Endodermal cell (in vitro differentiated cells): ENCODE measurements around the gene USP24. TPM values are rescaled to one million over a fixed set of nuclear protein-coding genes. Genes with fewer than 3 reads are reported as not detected.

Source experiments
- DNase-seq: peaks from one replicate; pipeline ENCODE4 v3.0.0-alpha.2; 2017
- H3K27ac ChIP-seq: 2 replicates; pipeline ENCODE4 v1.5.1; 2013; ENCODE audit warnings: mild to moderate bottlenecking, low read depth, low read length, moderate library complexity
- H3K27me3 ChIP-seq: 2 replicates; pipeline ENCODE4 v1.6.1; 2013; ENCODE audit warnings: mild to moderate bottlenecking, low read length, moderate library complexity; ENCODE audit not compliant: insufficient read depth, control insufficient read depth, poor library complexity, severe bottlenecking
- H3K36me3 ChIP-seq: 2 replicates; pipeline ENCODE4 v1.7.0; 2013; ENCODE audit warnings: mild to moderate bottlenecking, low read length, moderate library complexity; ENCODE audit not compliant: control insufficient read depth, insufficient read depth
- H3K4me1 ChIP-seq: one replicate; pipeline ENCODE4 v1.7.0; 2013; ENCODE audit warnings: low read length; ENCODE audit not compliant: control insufficient read depth, insufficient read depth
- H3K4me3 ChIP-seq: 2 replicates; pipeline ENCODE4 v1.5.1; 2013; ENCODE audit warnings: mild to moderate bottlenecking, low read length, moderate library complexity
- H3K9ac ChIP-seq: 2 replicates; pipeline ENCODE4 v1.6.1; 2013; ENCODE audit warnings: mild to moderate bottlenecking, low read length, moderate library complexity; ENCODE audit not compliant: poor library complexity, severe bottlenecking; ENCODE audit errors: extremely low read depth
- H3K9me3 ChIP-seq: 2 replicates; pipeline ENCODE4 v1.6.1; 2013; ENCODE audit warnings: mild to moderate bottlenecking, low read length, moderate library complexity; ENCODE audit not compliant: control insufficient read depth
- H3K27ac Mint-ChIP-seq: 2 replicates; pipeline ENCODE4 v1.8.0; 2020; ENCODE audit warnings: mixed read lengths
- H3K27me3 Mint-ChIP-seq: 2 replicates; pipeline ENCODE4 v1.8.0; 2021; ENCODE audit warnings: mild to moderate bottlenecking, mixed read lengths; ENCODE audit not compliant: insufficient read depth
- H3K36me3 Mint-ChIP-seq: 2 replicates; pipeline ENCODE4 v1.8.0; 2020; ENCODE audit warnings: low read depth, mixed read lengths
- H3K4me1 Mint-ChIP-seq: 2 replicates; pipeline ENCODE4 v1.8.0; 2020; ENCODE audit warnings: mixed read lengths
- H3K4me3 Mint-ChIP-seq: 2 replicates; pipeline ENCODE4 v1.8.0; 2020; ENCODE audit warnings: mild to moderate bottlenecking, moderate library complexity, mixed read lengths
- H3K9me3 Mint-ChIP-seq: 2 replicates; pipeline ENCODE4 v1.8.0; 2020; ENCODE audit warnings: mild to moderate bottlenecking, mixed read lengths
- CTCF ChIP-seq: fragments of 200-600 bp; sonication (generic); conservative IDR thresholded peaks from 2 replicates; pipeline ENCODE4 v1.5.0; 2021; ENCODE audit warnings: antibody characterized with exemption, mild to moderate bottlenecking
- WGBS, 2 experiments: methylation state at CpG; one replicate each; pipeline versions ENCODE4 v1.1.5 to v1.1.7; 2013; ENCODE audit warnings: missing lambda C conversion rate in 2 of 2, mixed read lengths in 1 of 2; ENCODE audit not compliant: insufficient coverage in 1 of 2, insufficient read length in 1 of 2; 5-methylcytosine and 5-hydroxymethylcytosine counted together
- total RNA-seq, 2 donors: library from RNA; stranded (reverse); fragmentation: NEBNext Ultra II Directional in 1 of 2; extraction: Animal tissue kit (Norgen Biotek cat#: 25700) in 1 of 2; gene quantifications; 2 replicates in 1 of 2; 3 replicates in 1 of 2; pipeline ENCODE4 v1.2.1, GENCODE V29; 2021

Gene USP24
- total RNA-seq, 2 donors from 2014 or later, result 68.2 to 71.5 TPM

- Histone ChIP-seq H3K9ac (no peak overlapping the region), H3K27ac (no peak overlapping the region), H3K9me3 (no peaks in the 10 kb centered on the region), H3K4me1 (peaks cover 8% of the 10 kb centered on the region), H3K36me3 (no peaks in the 10 kb centered on the region), H3K4me3 (no peak overlapping the region), H3K27me3 (peaks cover 11% of the 10 kb centered on the region)
- Mint-ChIP-seq H3K4me3 (no peak overlapping the region), H3K27me3 (peaks cover 20% of the 10 kb centered on the region), H3K4me1 (peaks cover 23% of the 10 kb centered on the region), H3K36me3 (peaks cover 49% of the 10 kb centered on the region), H3K9me3 (no peaks in the 10 kb centered on the region), H3K27ac (no peak overlapping the region)
- DNase-seq, result no peak
- TF ChIP-seq CTCF, result no peak
- 96 to 97% methylated on average over 3 to 10 of the region's 10 CpGs for WGBS, 2 experiments
Observed at GRCh38 chr1:55045430-55045829, 169.7 kb downstream of the USP24 start.

- Histone ChIP-seq H3K9ac (no peak overlapping the region), H3K27ac (no peak overlapping the region), H3K27me3 (peaks cover 17% of the 10 kb centered on the region), H3K36me3 (no peaks in the 10 kb centered on the region), H3K9me3 (no peaks in the 10 kb centered on the region), H3K4me1 (peaks cover 11% of the 10 kb centered on the region), H3K4me3 (no peak overlapping the region)
- Mint-ChIP-seq H3K27ac (no peak overlapping the region), H3K9me3 (no peaks in the 10 kb centered on the region), H3K27me3 (peaks cover 26% of the 10 kb centered on the region), H3K36me3 (peaks cover 49% of the 10 kb centered on the region), H3K4me1 (peaks cover 29% of the 10 kb centered on the region), H3K4me3 (no peak overlapping the region)
- no peak for TF ChIP-seq CTCF
- WGBS, 2 experiments, result 92 to 94% methylated on average over 13 to 15 of the region's 15 CpGs
- no peak for DNase-seq
Observed at GRCh38 chr1:55044617-55045397, 170.4 kb downstream of the USP24 start.

- Mint-ChIP-seq H3K36me3 (peaks cover 45% of the 10 kb centered on the region), H3K27ac (no peak overlapping the region), H3K4me3 (no peak overlapping the region), H3K27me3 (peaks cover 37% of the 10 kb centered on the region), H3K4me1 (peaks cover 27% of the 10 kb centered on the region), H3K9me3 (no peaks in the 10 kb centered on the region)
- Histone ChIP-seq H3K27ac (no peak overlapping the region), H3K36me3 (no peaks in the 10 kb centered on the region), H3K4me3 (no peak overlapping the region), H3K9me3 (no peaks in the 10 kb centered on the region), H3K9ac (no peak overlapping the region), H3K4me1 (peaks cover 13% of the 10 kb centered on the region), H3K27me3 (peaks cover 26% of the 10 kb centered on the region)
- DNase-seq, result no peak
- no peak for TF ChIP-seq CTCF
- WGBS, 2 experiments, result 95 to 98% methylated on average over 9 of the region's 9 CpGs
Observed at GRCh38 chr1:55043726-55044125, 171.4 kb downstream of the USP24 start.
